Hematopoietic multipotent progenitor cell (in vitro differentiated cells): ENCODE data around the gene ZFP36L2. TPM values are rescaled to one million over a fixed set of nuclear protein-coding genes. Genes with fewer than 3 reads are reported as not detected.

Experiments used
- DNase-seq, 3 donors: peaks; one replicate each; pipeline ENCODE4 v3.0.0-alpha.2; 2011 to 2015; ENCODE audit warnings: low read depth in 2 of 3, low spot score in 2 of 3
- total RNA-seq: library from RNA; depleted of rRNA; stranded (reverse); fragments of >200 nt; gene quantifications from one replicate; pipeline ENCODE4 v1.2.3, GENCODE V29; 2012

The ZFP36L2 gene
- total RNA-seq, 1 donor = 165 TPM

DNA sequence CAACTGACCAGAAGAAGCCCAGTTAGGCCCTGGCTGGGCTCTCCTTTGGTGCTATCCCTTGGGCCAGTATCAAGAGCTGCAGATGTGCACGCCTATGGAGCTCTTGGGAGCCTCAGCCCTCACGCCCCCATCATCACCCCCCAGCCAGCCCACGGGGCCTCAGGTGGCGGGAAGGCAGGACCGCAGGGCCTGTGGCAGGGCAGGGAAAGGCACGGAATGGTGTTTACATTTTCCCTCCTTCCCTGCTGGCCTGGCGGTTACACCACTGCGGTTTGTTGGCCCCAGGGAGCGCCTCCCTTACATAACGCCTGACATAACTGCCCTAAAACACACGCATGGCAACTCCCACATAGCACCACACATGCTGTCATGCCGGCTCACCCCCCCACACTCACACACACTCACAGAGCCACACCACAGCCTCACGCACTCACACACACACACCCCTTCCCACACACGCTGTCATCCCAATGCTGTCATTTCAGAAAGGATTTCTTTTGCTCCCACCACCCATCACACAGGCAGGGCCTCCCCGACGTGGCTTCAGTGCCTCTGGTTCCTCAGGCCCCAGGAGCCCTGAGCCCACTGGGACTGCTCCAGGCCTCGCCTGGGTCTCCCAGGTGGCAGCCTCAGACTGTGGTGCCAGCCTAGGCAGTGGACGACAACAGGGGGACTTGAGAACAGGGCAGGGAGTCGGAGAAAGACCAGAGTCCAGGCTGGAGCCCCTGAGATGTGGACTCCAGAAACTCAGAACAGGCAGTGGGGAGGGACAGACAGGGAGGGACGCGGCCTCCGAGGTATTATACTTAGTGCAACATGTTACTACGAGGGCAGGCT is 15.7 kb downstream of the ZFP36L2 start:
- peak in 2 of 3 donors; percentile 83 to 85 for DNase-seq

DNA sequence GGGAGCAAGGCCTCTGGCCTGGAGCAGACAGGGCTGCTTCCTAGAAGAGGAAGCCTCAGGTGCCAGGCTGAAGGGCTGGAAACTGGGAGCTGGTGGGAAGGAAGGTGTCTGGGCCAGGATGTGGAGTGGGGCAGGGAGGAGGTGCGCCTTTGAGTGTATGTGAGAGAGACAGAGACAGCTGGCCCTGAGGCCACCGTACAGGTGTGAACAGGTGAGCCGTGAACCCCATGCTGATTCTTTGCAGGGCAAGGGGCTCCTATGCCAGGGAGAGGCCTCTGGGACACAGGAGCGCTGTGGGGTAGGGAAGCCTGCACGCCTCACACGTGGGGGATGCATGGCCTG is 16.3 kb downstream of the ZFP36L2 start:
- DNase-seq = no peak

DNA sequence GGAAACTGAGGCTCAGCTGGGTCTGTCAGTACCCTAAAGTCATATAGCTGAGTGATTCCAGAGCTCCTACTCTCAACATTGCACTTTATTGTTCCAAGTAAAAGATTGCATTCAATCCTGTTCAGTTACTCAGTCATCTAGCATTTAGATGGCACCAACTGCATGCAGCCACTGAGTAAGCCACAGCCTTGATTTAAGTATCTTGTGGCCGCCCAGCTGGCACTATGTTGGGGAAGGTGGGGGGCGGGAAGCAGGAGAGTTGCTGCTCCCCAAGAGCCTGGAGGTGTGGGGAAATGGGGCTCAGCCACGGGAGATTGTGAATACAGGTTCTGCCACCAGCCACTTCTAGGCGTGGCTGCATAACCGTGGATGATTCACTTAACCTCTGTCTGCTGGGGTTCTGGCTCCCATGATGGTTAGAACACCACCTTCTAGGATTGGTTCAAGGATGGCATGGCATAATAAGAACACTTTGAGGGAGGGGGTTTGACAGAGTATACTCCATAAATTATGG is 17.1 kb downstream of the ZFP36L2 start:
- no peak for DNase-seq

DNA sequence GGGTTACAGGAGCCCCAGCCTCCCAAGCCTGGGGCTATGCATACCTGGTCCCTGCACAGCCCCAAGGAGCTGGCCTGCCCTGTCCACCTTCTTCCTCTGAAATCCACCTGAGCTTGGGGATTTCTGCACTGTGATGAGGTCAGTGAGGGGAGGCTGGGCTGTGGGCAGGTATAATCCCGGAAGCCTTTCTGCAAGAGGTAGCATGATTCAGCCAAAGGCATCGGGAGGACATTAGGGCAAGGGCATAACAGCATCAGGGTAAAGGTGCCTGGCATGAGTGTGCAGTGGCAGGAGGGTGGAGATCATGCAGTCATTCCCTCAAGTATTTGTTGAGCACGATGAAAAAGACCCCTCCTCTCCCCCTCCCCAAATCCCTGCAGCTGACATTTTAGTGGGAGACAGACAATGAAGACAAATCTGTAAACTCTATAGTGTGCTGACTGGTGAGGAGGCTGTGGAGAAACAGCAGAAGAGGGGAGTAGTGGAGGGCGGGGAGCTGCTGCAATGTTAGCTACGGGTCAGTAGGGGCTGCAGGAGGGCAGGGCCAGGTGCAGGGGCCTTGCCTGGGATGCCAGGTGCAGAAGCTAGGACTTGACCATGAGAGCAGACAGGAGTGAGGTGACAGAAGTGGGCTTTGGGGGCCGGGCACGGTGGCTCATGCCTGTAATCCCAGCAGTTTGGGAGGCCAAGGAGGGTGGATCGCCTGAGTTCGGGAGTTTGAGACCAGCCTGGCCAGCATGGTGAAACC is 18.7 kb downstream of the ZFP36L2 start:
- DNase-seq = no peak

DNA sequence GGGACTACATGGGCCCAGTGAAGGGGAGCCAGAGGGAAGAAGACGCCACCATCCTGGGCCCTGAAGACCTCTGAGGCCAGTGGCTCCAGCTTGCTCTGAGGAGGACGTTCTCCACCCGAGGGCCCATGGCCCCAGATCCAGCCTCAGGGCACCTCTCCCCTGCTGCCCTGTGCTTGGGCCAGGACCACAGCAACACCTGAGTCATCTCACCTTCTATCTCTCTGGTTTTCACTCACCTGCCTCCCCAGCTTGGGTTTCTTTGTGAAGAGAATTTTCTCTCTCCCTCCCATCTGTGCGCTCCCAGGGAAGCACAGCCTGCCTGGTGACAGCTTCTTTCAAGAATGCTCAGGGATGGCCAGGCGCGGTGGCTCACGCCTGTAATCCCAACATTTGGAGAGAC is 19.8 kb downstream of the ZFP36L2 start:
- no peak for DNase-seq

DNA sequence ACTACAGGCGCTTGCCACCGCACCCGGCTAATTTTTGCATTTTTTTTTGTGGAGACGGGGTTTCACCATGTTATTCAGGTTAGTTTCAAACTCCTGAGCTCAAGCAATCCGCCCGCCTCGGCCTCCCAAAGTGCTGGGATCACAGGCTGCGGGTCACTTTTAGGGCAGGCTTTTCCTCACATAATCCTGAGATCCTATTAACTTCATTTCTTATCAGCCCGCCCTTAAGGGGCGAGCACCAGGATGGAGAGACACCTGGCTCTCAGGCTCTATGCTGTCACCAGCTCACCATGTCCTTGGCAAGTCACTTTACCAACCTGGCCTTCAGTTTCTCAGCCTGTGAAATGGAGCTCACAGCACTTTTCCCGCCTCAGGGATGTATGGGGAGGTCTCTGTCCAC is 23.0 kb downstream of the ZFP36L2 start:
- DNase-seq = no peak

DNA sequence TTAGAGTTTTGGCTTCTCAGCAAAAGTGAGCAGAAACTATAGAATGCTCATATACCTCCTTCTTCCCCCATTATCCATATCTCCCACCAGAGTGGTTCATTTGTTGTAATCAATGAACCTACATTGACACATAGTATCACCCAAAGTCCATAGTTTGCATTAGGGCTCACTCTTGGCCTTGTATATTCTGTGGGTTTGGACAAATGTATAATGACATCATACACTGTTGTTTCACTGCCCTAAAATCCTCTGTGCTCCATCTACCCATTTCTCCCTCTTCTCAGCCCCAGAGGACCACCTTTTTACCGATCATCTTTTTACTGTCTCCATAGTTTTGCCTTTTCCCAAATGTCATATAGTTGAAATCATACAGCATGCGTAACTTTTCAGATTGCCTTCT is 24.1 kb downstream of the ZFP36L2 start:
- DNase-seq = no peak

DNA sequence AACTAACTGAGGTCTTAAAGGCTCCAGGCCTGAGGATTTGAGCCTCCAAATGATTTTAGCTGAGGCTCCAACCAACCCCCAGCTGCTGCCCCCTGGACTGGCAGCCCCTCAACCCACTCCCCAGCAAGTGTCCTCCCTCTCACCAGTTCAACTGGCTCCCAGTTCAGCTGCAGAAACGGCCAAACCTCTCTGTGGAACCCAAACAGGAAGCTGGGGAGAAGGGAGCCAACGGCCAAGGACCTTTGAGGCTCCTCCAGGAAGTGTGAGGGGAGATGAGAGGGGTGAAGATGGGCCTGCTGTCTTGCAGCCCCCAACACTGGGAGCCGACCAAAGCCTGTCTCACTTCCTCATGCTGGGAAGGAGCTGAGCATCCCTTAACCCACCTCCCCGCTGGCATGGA is 24.9 kb downstream of the ZFP36L2 start:
- no peak for DNase-seq

DNA sequence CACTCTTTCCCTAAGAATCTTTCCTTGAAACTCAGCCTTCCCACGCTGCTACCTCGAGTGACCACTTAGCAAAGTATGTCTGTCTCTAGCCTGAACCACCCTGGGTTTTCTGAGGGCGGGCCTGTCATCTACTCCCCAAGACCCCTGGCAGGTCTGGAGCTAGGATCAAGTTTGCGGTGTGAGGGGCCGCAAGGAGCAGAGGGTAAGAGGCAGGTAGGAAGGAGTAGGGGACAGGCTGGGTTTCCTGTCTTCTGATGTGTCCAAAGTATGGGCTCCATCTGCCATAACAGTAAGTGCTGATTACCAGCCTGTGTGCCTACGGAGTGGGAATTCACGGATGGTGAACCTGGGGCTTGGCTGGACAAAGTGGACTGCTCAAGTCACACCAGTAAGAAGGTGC is 25.4 kb downstream of the ZFP36L2 start:
- DNase-seq = no peak

DNA sequence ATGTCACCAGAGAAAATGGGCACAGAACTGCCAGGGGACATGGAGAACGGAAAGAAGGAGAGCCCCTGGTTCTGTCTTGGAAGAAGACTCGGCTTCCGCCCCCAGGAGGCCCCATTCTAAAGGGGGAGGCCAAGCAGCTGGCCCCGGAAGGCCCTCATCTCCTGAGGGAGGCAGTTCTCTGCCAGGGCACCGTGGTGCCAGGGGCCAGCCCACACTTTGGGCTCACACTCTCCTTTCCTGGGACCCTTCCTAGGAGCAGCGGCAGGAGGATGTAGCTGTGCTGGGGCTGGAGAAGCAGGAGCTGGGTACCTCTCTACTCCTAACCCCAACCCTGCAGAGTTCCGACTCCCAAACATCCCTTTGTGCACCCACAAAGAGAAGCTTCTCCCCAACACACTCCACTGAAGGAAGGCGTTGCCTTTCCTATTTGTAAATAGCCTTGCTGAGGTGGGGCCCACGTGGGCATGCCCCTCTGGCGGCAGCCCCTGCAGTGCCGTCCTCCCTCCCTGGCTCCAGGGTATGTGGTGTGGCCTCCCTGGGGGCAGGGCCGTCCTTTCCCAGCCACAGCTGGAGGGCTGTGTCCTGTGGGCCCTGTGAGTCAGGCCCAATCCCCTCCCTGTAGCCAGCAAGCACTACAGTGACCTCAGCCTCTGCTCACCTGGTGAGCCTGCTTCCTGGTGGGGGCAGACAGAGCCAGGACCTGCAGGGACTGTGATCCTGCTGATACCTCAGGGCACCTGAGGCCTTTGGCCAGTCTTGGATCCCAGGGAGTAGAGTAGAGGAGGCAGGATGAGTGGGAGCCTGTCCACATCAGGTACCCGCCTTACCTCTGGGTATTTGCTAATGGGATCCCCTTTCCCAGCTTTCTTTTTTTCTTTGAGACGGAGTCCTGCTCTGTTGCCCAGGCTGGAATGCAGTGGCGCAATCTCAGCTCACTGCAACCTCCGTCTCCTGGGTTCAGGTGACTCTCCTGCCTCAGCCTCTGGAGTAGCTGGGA is 26.6 kb downstream of the ZFP36L2 start:
- no peak for DNase-seq

DNA sequence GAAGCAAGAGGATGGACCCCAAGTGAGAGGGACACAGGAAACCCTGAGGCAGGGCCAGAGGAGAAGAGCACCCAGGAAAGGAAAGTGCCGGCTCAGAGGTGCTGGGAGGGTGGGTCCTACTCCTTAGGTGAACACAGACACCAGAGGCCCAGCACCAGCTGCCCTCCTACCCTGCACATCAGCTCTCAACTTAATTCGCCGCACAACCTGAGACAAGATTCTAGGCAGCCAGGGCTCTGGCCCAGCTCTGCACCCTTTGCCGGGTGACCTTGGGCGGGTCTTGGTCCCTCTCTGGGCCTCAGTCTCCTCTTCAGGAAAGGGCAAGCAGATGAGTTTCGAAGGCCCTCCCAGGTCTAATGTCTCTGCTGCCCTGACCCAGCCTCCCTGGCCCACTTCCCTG is 28.1 kb downstream of the ZFP36L2 start:
- no peak for DNase-seq

DNA sequence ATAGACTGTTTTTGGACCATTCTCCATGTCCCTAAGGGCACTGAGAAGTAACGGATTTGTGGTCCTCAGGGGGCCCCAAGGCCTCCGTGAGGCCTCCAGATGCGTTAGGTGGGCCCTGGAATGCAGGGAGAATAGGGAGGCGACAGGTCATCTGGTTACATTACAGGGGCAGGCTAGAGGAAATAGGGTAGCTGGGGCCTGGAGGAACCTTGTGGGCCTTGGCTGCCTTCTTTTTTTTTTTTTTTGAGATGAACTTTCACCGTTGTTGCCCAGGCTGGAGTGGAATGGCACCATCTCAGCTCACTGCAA is 28.9 kb downstream of the ZFP36L2 start:
- no peak for DNase-seq

DNA sequence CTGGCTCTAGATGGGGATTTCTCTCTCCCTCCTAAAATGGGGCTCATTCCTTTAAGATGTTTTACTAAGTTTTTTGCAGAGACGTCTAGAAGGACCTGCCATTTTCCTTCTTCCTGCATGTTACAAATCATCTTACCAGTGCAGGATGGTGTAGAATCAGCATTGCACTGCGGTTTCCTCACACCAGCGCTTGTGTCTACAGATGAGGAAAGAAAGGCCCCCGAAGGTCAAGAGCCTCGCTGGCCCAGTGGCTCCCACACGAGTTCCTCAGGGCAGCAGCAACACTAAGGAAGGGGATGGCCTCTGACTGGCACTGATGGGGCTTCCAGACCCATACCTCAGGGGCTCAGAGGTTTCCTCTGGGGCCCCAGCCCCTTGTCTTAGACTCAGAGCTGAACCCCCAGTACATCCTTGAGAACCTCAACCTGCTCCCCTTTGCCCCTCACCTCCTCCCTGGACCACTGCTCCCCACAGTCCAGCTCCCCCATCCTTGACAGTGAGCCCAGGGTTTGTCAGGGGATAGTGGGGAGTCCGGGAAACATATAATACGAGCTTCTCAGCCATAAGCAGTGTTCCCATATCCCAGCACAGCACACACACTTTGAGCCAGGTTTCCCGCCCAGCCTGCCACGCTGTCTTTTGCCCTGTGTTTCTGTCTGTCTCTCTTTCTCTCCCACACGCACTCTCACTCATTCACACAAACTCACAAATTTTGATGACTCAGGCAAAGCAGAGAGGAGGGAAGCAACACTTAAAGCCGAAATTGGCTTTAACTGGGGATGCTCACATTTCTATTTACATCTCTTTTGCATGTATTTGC is 29.4 kb downstream of the ZFP36L2 start:
- peak in 1 of 3 donors; percentile 56 for DNase-seq

DNA sequence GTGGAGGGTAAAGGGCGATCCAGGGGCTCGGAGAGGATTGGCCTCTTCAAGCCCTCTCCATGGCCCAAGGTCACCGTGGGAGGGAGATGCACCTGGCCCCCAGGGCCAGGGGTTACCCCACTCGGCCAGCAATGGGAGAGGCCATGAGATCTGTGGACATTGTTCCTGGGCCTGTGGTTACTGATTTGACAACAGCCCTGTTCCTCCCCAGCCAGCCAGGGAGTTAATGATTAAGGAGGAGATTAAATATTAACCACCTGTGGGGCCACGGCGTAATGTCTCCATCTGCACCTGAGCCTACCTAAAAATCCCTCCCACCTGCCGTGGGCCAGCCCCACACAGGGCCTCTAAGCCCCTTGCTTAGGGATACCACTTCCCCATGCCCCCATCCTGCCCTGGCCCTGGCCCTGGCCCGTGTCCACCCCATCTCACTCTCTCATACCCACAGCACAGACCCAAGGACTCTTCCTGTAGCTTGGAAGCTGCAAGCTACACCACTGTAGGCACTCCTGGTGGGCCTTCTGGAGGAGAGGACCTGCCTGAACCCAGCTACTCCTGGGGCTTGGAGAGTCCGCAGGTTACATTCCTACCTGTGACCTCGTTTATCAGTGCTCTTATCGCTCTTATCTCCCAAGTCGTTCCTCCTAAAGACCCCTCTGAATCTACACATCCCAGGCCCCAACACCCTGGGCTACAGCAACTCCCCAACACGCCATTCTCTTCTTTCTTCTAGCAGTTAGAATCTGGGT is 32.1 kb downstream of the ZFP36L2 start:
- DNase-seq = no peak

DNA sequence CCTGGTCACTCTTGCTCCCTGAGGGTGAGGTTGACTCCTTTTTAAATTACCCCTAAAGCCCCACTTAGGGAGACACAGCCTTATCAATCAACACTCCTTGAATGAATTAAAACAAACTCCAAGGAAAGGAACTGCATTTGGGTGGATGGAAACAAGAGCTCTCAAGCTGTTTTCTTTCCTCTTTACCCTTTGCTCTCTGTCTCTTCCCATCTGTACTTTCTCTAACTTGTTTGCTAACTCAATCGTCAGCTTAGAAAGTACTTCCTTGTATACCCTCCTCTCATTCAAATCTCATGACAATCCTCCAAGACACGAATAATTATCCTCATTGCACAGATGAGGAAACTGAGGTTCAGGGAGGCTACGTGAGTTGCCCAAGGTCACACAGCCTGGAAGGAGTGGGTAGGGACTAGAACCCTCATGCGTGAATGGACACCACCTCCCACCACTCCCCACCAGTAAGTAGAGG is 32.7 kb downstream of the ZFP36L2 start:
- no peak for DNase-seq

DNA sequence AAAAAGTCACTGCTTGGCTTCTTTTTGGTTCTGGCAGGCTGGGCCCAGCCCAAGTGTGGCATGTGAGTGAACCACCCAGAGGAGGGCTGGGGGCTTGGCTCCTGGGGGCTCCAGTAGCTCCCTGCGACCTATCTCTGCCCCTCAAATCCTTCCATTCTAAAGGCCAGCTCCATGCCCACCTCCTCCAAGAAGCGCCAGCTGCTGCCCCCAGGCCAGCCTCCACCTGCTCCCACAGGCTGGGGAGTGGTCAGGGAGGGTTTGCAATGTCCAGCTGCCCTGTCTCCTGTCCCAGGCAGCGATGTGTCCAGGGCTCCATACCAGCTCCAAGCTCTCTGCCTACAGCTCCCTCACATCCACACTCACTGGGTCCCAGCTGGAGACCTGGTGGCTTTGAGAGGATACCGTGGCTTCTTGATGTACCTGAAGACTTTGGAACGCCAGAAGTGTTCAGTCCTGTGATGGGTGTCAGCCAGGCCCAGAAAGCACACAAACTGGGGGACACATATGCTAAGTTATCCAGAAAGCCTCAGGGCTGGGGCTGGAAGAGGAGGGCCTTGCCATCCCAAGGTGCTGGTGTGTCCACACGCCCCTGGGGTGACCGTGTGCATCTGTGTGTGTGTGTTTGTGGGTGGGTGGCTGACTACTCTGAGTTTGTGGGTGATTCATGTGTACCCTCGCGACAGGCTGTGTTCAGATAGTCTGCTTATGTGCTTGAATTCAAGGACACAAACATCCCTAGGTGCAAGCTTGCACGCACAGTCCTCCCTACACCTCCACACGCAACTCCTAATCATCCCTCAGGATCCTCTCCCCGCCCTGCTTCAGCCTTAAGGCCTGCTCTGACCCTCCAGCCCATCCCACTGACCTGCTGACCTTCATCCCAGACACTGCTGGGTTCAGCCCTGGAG is 33.4 kb downstream of the ZFP36L2 start:
- DNase-seq = no peak

DNA sequence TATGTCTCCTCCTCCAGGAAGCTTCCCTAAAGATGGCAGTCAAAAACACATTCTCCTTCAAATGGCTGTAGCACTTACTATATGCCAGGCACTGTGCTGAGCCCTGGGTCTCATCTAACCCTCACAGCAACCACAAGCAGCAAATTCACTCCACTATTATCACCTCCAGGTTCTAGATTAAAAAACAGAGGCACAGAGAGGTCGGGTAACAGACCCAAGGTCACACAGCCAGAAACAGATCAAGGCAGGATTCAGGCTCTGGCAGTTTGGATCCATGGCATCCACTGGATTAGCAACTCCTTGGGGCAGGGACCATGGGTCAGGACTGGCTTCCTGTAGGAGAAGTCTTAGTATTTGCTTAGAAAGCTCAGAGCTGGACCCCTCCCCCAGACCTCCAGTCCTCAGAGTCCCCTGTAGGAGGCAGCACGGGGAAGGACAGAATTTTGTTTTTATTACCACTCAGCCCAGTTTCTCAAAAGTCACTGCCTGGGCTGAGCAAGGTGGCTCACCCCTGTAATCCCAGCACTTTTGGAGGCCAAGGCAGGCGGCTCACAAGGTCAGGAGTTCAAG is 34.4 kb downstream of the ZFP36L2 start:
- no peak for DNase-seq
